ENCODE results near the gene NFATC2. TPM values are rescaled to one million over a fixed set of nuclear protein-coding genes. Genes with fewer than 3 reads are reported as not detected.

The NFATC2 gene
- total RNA-seq, 1 donor from 2014 or later = 4.8 TPM

- no peak for DNase-seq
Measured at GRCh38 chr20:51372966-51373365, 169.6 kb downstream of the NFATC2 start.

- DNase-seq = peak; percentile 89
Measured at GRCh38 chr20:51372176-51372803, 170.2 kb downstream of the NFATC2 start.

GRCh38 chr20:51371720-51372119 is 170.8 kb downstream of the NFATC2 start:
- DNase-seq = no peak

- no peak for DNase-seq
Measured at GRCh38 chr20:51369503-51369902, 173.0 kb downstream of the NFATC2 start.

GRCh38 chr20:51368461-51369211 is 173.9 kb downstream of the NFATC2 start:
- DNase-seq = no peak

- peak; percentile 92 for DNase-seq
Measured at GRCh38 chr20:51366155-51366886, 176.2 kb downstream of the NFATC2 start.

GRCh38 chr20:51365670-51366069 is 176.8 kb downstream of the NFATC2 start:
- peak; percentile 32 for DNase-seq

- no peak for DNase-seq
Measured at GRCh38 chr20:51363813-51364212, 178.7 kb downstream of the NFATC2 start.

- no peak for DNase-seq
Measured at GRCh38 chr20:51363378-51363777, 179.1 kb downstream of the NFATC2 start.

GRCh38 chr20:51362254-51362653 is 180.3 kb downstream of the NFATC2 start:
- DNase-seq = no peak

GRCh38 chr20:51361258-51361657 is 181.3 kb downstream of the NFATC2 start:
- DNase-seq = no peak

- DNase-seq = peak; percentile 98
Measured at GRCh38 chr20:51360451-51361201, 181.9 kb downstream of the NFATC2 start.

GRCh38 chr20:51359947-51360346 is 182.6 kb downstream of the NFATC2 start:
- peak; percentile 36 for DNase-seq

GRCh38 chr20:51359401-51359800 is 183.1 kb downstream of the NFATC2 start:
- no peak for DNase-seq

- no peak for DNase-seq
Measured at GRCh38 chr20:51358032-51358724, 184.3 kb downstream of the NFATC2 start.

GRCh38 chr20:51357543-51357942 is 185.0 kb downstream of the NFATC2 start:
- no peak for DNase-seq

- no peak for DNase-seq
Measured at GRCh38 chr20:51356871-51357270, 185.6 kb downstream of the NFATC2 start.

GRCh38 chr20:51354769-51355319 is 187.7 kb downstream of the NFATC2 start:
- peak; percentile 70 for DNase-seq

GRCh38 chr20:51354191-51354768 is 188.2 kb downstream of the NFATC2 start:
- peak; percentile 50 for DNase-seq

- no peak for DNase-seq
Measured at GRCh38 chr20:51353491-51353890, 189.0 kb downstream of the NFATC2 start.

GRCh38 chr20:51352791-51353190 is 189.7 kb downstream of the NFATC2 start:
- no peak for DNase-seq

Data from dermis blood vessel endothelial cell (primary cell).